ENCODE measurements around the gene CDH9.

The CDH9 gene

GRCh38 chr5:26884481-26884880 is 153.9 kb downstream of the CDH9 start:
- TF ChIP-seq TAF1 (IDR thresholded peaks at IDR 0.05; ENCODE audit: borderline replicate concordance, insufficient read depth, low read length): no peak
- TF ChIP-seq POLR2AphosphoS5 (IDR thresholded peaks at IDR 0.05; ENCODE audit: low read depth, low read length): no peak
- TF ChIP-seq, protein P1, sequence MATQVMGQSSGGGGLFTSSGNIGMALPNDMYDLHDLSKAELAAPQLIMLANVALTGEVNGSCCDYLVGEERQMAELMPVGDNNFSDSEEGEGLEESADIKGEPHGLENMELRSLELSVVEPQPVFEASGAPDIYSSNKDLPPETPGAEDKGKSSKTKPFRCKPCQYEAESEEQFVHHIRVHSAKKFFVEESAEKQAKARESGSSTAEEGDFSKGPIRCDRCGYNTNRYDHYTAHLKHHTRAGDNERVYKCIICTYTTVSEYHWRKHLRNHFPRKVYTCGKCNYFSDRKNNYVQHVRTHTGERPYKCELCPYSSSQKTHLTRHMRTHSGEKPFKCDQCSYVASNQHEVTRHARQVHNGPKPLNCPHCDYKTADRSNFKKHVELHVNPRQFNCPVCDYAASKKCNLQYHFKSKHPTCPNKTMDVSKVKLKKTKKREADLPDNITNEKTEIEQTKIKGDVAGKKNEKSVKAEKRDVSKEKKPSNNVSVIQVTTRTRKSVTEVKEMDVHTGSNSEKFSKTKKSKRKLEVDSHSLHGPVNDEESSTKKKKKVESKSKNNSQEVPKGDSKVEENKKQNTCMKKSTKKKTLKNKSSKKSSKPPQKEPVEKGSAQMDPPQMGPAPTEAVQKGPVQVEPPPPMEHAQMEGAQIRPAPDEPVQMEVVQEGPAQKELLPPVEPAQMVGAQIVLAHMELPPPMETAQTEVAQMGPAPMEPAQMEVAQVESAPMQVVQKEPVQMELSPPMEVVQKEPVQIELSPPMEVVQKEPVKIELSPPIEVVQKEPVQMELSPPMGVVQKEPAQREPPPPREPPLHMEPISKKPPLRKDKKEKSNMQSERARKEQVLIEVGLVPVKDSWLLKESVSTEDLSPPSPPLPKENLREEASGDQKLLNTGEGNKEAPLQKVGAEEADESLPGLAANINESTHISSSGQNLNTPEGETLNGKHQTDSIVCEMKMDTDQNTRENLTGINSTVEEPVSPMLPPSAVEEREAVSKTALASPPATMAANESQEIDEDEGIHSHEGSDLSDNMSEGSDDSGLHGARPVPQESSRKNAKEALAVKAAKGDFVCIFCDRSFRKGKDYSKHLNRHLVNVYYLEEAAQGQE (IDR thresholded peaks at IDR 0.05; ENCODE audit: insufficient read depth in 1 of 2, low read depth in 2 of 2, low read length in 2 of 2): no peak
- TF ChIP-seq SIN3A (IDR thresholded peaks at IDR 0.05; ENCODE audit: borderline replicate concordance, insufficient read depth, low read length): no peak
- TF ChIP-seq FOXP2 (optimal IDR thresholded peaks at IDR 0.05; ENCODE audit: borderline replicate concordance, extremely low read depth, extremely low read length, insufficient read depth): no peak

- TF ChIP-seq POLR2AphosphoS5 (IDR thresholded peaks at IDR 0.05; ENCODE audit: low read depth, low read length) (no peak), FOXP2 (optimal IDR thresholded peaks at IDR 0.05; ENCODE audit: borderline replicate concordance, extremely low read depth, extremely low read length, insufficient read depth) (no peak), TAF1 (IDR thresholded peaks at IDR 0.05; ENCODE audit: borderline replicate concordance, insufficient read depth, low read length) (no peak), SIN3A (IDR thresholded peaks at IDR 0.05; ENCODE audit: borderline replicate concordance, insufficient read depth, low read length) (no peak)
- TF ChIP-seq, protein P1 (IDR thresholded peaks at IDR 0.05; ENCODE audit: insufficient read depth in 1 of 2, low read depth in 2 of 2, low read length in 2 of 2): no peak
Observed at GRCh38 chr5:26883375-26883774, 155.0 kb downstream of the CDH9 start.

GRCh38 chr5:26881901-26882300 is 156.5 kb downstream of the CDH9 start:
- TF ChIP-seq, protein P1 (IDR thresholded peaks at IDR 0.05; ENCODE audit: insufficient read depth in 1 of 2, low read depth in 2 of 2, low read length in 2 of 2): no peak
- TF ChIP-seq TAF1 (IDR thresholded peaks at IDR 0.05; ENCODE audit: borderline replicate concordance, insufficient read depth, low read length): no peak
- no peak for TF ChIP-seq SIN3A (IDR thresholded peaks at IDR 0.05; ENCODE audit: borderline replicate concordance, insufficient read depth, low read length)
- no peak for TF ChIP-seq POLR2AphosphoS5 (IDR thresholded peaks at IDR 0.05; ENCODE audit: low read depth, low read length)
- TF ChIP-seq FOXP2 (optimal IDR thresholded peaks at IDR 0.05; ENCODE audit: borderline replicate concordance, extremely low read depth, extremely low read length, insufficient read depth): no peak

GRCh38 chr5:26877154-26877553 is 161.2 kb downstream of the CDH9 start:
- no peak for TF ChIP-seq TAF1 (IDR thresholded peaks at IDR 0.05; ENCODE audit: borderline replicate concordance, insufficient read depth, low read length)
- no peak for TF ChIP-seq POLR2AphosphoS5 (IDR thresholded peaks at IDR 0.05; ENCODE audit: low read depth, low read length)
- TF ChIP-seq, protein P1 (IDR thresholded peaks at IDR 0.05; ENCODE audit: insufficient read depth in 1 of 2, low read depth in 2 of 2, low read length in 2 of 2): no peak
- TF ChIP-seq SIN3A (IDR thresholded peaks at IDR 0.05; ENCODE audit: borderline replicate concordance, insufficient read depth, low read length): no peak
- TF ChIP-seq FOXP2 (optimal IDR thresholded peaks at IDR 0.05; ENCODE audit: borderline replicate concordance, extremely low read depth, extremely low read length, insufficient read depth): no peak

GRCh38 chr5:26872337-26872736 is 166.0 kb downstream of the CDH9 start:
- no peak for TF ChIP-seq FOXP2 (optimal IDR thresholded peaks at IDR 0.05; ENCODE audit: borderline replicate concordance, extremely low read depth, extremely low read length, insufficient read depth)
- TF ChIP-seq, protein P1 (IDR thresholded peaks at IDR 0.05; ENCODE audit: insufficient read depth in 1 of 2, low read depth in 2 of 2, low read length in 2 of 2): no peak
- no peak for TF ChIP-seq TAF1 (IDR thresholded peaks at IDR 0.05; ENCODE audit: borderline replicate concordance, insufficient read depth, low read length)
- no peak for TF ChIP-seq SIN3A (IDR thresholded peaks at IDR 0.05; ENCODE audit: borderline replicate concordance, insufficient read depth, low read length)
- TF ChIP-seq POLR2AphosphoS5 (IDR thresholded peaks at IDR 0.05; ENCODE audit: low read depth, low read length): no peak

All from PFSK-1 (cell line).